ENCODE data around the gene DYNC1H1.
A peak's percentile ranks its signal among the peaks of the same experiment; 100 is the strongest.

The DYNC1H1 gene

DNA sequence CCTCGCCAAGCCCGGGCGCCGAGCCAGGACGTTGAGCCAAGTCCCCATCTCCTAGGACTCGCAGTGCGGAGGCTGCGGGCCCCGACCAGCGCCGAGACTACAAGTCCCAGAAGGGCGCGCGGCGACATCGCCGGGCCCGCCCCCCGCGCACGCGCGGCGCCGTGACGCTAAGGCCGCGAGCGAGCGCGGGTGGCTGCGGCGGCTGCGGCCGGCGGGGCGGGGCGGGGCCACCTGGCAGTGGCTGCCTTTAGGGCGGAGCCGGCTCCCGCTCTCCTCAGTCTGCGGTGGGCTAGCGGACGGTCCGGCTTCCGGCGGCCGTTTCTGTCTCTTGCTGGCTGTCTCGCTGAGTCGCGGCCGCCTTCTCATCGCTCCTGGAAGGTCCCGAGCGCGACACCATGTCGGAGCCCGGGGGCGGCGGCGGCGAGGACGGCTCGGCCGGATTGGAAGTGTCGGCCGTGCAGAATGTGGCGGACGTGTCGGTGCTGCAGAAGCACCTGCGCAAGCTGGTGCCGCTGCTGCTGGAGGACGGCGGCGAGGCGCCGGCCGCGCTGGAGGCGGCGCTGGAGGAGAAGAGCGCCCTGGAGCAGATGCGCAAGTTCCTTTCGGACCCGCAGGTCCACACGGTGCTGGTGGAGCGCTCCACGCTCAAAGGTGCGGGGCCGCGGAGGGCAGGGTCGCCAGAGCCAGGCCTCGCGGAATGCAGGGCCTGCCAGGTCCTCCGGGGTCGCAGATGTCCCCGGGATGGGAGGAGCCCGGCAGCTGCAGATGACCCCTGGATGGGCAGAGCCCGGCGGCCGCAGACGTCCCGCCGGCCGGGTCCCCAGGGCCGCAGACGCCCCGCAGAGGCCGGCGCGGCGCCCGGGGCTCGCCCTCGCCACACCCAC lies at the start of gene DYNC1H1:
Gene DYNC1H1 (plus strand): TSS at position 277 of the 884 bp plus-strand sequence. CDS start 119 bp downstream, at position 396.
- Mint-ChIP-seq H3K9me3 (no peaks in the 10 kb centered on the region), H3K4me1 (ENCODE audit: low read depth) (peaks cover 46% of the 10 kb centered on the region), H3K27ac (peak within 1 kb of the TSS; percentile 94), H3K4me3 (peak within 1 kb of the TSS; percentile 93), H3K36me3 (ENCODE audit: low read depth) (peaks cover 32% of the 10 kb centered on the region), H3K27me3 (peaks cover 4% of the 10 kb centered on the region)
- intact Hi-C loops (cut with micrococcal nuclease) = loop anchor here (2.0 to 10.0 kb wide), 4 partner anchors 16 to 350 kb away; partner anchors contain the start of gene ZNF839

DNA sequence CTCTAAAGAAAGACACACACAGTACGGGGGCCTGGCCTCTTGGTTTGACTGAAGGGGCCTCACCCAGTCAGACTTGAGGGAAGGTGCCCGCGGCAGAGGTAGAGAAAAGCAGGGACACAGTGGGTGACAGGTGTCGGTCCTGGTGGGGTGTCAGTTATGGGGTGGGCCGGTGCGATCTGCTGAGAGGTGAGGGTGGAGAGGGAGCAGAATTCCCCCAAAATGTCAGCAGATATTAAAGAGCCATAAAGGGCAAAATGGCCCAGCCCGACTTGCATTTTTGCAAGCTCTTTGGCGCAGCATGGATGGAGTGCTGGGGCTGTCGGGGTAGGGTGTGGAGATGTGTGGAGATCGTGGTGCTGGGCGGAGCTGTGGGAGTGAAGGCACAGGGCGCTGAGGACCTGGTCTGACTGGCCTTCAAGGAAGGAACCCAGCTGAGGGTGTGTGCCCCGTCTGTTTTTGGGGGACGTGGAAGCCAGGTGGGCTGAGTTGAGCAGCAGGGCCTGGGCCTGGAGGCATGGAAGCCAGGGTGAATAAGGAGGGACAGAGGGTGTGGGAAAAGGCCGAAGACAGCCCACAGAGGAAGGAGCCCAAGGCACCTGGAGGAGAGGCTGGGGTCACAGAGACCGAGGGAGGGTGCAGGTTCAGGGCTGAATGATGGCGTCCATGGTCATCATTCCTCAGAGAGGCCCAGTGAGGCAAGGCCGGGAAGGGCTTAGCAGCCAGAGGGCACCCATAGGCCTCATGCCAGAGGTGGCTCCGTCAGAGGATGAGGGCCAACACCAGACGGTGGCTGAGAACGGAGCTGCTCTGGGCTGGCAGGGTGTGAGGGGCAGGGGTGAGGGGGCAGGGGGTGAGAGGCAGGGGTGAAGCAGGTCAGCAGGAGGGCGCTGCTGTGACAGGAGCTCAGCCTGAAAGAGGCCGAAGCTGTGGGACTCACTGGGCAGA lies 48.2 kb upstream of the DYNC1H1 start:
- Mint-ChIP-seq H3K9me3 (no peaks in the 10 kb centered on the region), H3K27ac (no peak overlapping the region), H3K4me1 (ENCODE audit: low read depth) (no peaks in the 10 kb centered on the region), H3K36me3 (ENCODE audit: low read depth) (peaks cover 87% of the 10 kb centered on the region), H3K4me3 (no peak overlapping the region), H3K27me3 (no peaks in the 10 kb centered on the region)
- intact Hi-C loops (cut with micrococcal nuclease) = no loop called here

DNA sequence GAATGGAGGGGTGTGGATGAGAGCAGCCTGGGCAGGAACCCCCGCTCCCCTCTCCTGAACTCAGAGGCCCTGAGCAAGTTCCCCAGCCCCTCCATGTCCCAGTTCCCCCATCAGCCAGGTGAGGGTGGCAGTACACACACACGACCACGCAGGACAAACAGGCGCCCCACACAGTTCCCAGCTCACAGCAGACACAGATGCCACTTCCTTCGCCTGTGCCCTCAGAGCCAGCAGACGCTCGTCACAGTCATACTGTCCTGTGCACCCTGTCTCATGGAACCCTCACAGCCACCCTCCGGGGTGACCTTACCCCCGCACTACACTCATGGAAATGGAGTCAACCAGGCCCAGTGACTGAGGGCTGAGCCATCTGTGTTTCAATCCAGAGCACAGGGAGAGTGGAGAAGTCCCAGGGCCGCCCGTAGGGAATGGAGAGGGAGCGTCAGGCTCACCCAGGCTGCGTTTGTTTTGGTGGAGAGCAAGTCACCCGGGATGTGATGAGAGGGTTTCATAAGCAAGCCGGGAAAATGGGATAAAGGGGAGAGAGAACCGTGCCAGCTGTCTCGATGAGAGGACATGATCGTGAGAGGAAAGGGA lies 47.5 kb upstream of the DYNC1H1 start:
- Mint-ChIP-seq H3K4me1 (ENCODE audit: low read depth) (no peaks in the 10 kb centered on the region), H3K27ac (no peak overlapping the region), H3K27me3 (no peaks in the 10 kb centered on the region), H3K9me3 (no peaks in the 10 kb centered on the region), H3K4me3 (no peak overlapping the region), H3K36me3 (ENCODE audit: low read depth) (peaks cover 87% of the 10 kb centered on the region)
- intact Hi-C loops (cut with micrococcal nuclease) = no loop called here

DNA sequence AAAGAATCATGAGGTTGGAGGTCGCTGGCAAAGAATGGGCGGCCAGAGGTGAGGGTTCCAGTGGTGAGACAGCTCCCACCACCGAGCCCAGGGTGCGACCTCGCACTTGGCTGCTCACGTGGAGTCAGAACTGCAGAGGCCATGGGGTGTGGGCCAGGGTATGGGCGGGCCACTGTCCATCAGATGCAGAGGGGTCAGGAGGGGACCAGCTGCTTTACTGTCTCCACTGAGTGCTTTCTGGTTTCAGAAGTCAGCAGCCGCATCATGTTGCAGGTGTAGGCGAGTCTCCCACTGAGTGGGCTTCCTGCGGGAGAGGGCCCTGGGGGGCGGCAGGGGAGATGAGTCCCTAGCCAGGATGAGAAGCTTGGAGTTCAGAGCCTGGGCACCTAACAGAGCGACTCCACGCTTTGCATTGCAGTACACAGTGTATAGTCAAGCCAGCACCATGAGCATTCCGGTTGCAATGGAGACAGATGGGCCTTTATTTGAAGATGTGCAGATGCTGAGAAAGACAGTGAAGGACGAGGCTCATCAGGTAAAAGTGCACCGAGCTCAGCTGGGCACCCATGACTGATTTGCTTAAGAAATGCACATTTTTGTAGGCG lies 46.9 kb upstream of the DYNC1H1 start:
- intact Hi-C loops (cut with micrococcal nuclease) = no loop called here
- peaks cover 84% of the 10 kb centered on the region for H3K36me3 Mint-ChIP-seq (ENCODE audit: low read depth)
- H3K4me1 Mint-ChIP-seq (ENCODE audit: low read depth) = no peaks in the 10 kb centered on the region
- no peak overlapping the region for H3K4me3 Mint-ChIP-seq
- no peaks in the 10 kb centered on the region for H3K27me3 Mint-ChIP-seq
- H3K9me3 Mint-ChIP-seq = no peaks in the 10 kb centered on the region
- no peak overlapping the region for H3K27ac Mint-ChIP-seq

DNA sequence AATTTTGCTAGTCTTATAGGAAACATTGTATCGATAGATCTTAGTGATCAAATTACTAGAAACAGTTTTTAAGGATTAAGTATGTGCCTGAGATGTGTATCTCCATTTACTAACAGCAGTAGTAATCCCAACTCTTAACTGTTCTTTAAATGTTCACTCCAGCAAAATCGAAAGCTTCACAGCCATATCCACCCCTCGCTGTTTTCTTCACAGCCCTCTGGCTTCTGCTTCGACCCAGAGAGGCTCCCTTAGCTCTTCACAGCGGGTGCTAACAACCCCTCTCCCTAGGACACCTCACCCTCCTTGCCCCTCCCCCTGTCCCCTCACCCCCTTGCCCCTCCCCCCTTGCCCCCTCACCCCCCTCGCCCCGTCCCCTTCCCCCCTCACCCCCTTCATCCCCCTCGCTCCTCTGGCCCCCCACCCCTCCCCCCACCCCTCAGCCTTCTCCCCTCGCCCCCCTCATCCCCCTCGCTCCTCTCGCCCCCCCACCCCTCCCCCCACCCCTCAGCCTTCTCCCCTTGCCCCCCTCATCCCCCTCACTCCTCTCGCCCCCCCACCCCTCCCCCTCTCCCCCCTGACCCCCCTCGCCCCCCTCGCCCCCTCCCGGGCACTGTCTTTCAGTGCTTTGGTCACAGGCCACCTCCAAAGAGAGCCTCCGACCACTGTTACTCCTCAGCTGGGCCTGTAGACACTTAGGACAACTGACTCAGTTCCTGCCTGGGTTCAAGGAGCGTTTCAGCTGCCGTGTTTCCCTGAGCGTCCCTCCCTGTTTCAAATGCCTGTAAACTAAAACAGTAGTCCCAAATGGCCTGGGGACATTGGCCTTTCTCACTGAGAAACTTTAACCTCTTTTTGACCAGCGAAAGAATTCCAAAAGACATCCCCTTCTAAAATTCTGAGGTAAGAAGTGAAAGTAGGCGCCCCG lies 46.0 kb upstream of the DYNC1H1 start:
- Mint-ChIP-seq H3K4me1 (ENCODE audit: low read depth) (no peaks in the 10 kb centered on the region), H3K27me3 (no peaks in the 10 kb centered on the region), H3K36me3 (ENCODE audit: low read depth) (peaks cover 84% of the 10 kb centered on the region), H3K27ac (no peak overlapping the region), H3K4me3 (no peak overlapping the region), H3K9me3 (no peaks in the 10 kb centered on the region)
- intact Hi-C loops (cut with micrococcal nuclease) = no loop called here

DNA sequence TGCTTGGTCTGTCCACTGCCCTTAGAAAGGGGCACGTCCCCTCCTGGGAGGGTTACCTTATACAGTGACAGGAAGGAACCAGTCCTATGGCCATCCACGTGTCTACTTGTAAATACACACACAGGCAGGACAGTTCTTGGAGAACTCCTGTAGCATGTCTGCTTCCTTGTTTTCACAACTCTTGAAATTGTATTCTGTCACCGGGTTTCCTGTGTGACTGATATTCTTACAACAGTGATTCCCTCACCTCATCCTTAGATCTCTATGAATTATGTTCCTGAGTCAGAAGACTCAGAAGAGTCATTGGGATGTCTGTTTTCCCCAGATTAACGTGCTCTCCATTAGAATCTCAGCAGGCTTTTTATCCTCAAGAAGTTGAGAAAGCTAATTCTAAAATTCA lies 44.1 kb upstream of the DYNC1H1 start:
- Mint-ChIP-seq H3K4me3 (no peak overlapping the region), H3K36me3 (ENCODE audit: low read depth) (peaks cover 77% of the 10 kb centered on the region), H3K9me3 (no peaks in the 10 kb centered on the region), H3K4me1 (ENCODE audit: low read depth) (no peaks in the 10 kb centered on the region), H3K27ac (no peak overlapping the region), H3K27me3 (no peaks in the 10 kb centered on the region)
- intact Hi-C loops (cut with micrococcal nuclease) = no loop called here

DNA sequence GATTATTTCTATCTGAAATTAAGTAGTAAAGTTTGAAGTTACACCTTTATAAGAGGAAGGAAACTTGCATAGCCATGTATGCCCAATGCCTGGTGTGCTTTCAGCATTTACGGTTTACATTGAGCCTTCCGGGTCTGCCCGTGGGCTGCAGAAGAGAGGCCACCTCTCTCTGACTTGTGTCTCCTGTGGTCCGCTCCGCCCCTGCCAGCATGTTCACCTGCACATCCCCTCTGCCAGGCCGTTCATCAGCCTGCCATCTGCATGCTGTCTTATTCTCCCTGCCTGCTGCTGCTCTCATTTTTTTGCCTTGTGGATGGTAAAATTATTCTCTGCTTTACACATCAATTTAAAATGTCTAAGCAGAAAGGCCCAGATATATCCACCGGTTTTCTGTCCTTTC lies 41.5 kb upstream of the DYNC1H1 start:
- intact Hi-C loops (cut with micrococcal nuclease) = no loop called here
- Mint-ChIP-seq H3K27me3 (no peaks in the 10 kb centered on the region), H3K4me3 (no peak overlapping the region), H3K9me3 (no peaks in the 10 kb centered on the region), H3K36me3 (ENCODE audit: low read depth) (peaks cover 65% of the 10 kb centered on the region), H3K4me1 (ENCODE audit: low read depth) (peaks cover 12% of the 10 kb centered on the region), H3K27ac (no peak overlapping the region)

DNA sequence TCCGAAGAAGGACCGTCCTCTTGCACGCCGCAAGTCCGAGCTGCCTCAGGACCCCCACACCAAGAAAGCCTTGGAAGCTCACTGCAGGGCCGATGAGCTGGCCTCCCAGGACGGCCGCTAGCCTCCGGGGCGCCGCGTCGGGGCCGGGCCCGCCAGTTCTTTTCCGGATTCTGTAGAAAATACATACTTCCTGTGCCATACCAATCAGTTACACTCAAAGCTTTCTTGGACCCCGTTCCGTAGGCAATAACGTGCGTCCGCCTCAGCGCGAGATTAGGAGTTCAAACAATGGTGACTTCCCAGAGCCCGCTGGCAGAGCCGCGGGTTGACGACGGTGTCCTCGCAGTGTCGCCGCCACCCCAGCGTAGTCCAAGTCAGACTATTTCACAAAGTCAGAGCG lies 39.2 kb upstream of the DYNC1H1 start:
- H3K4me1 Mint-ChIP-seq (ENCODE audit: low read depth) = peaks cover 20% of the 10 kb centered on the region
- H3K36me3 Mint-ChIP-seq (ENCODE audit: low read depth) = peaks cover 60% of the 10 kb centered on the region
- no peak overlapping the region for H3K27ac Mint-ChIP-seq
- no peaks in the 10 kb centered on the region for H3K9me3 Mint-ChIP-seq
- H3K27me3 Mint-ChIP-seq = no peaks in the 10 kb centered on the region
- intact Hi-C loops (cut with micrococcal nuclease) = no loop called here
- no peak overlapping the region for H3K4me3 Mint-ChIP-seq

DNA sequence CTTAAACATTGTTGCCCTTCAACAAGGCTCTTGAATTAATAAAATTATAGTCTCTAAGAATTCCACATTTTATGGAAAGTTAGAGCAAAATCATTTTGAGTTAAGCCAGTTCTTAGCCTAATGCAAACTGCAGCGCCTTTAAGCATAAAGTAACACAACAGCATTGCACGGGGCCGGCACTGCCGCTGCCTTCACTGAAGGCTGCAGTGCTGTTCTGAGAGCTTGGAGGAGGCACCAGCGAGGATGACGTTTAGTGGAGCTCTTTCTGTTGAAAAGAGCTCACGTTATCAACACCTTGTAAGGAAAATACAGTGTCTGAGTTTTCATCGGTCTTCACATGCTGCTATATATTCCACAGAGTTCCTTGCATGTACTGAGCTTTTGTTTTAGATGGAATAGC lies 38.3 kb upstream of the DYNC1H1 start:
- Mint-ChIP-seq H3K27ac (no peak overlapping the region), H3K9me3 (no peaks in the 10 kb centered on the region), H3K4me3 (no peak overlapping the region), H3K36me3 (ENCODE audit: low read depth) (peaks cover 51% of the 10 kb centered on the region), H3K27me3 (no peaks in the 10 kb centered on the region), H3K4me1 (ENCODE audit: low read depth) (peaks cover 20% of the 10 kb centered on the region)
- intact Hi-C loops (cut with micrococcal nuclease) = no loop called here

DNA sequence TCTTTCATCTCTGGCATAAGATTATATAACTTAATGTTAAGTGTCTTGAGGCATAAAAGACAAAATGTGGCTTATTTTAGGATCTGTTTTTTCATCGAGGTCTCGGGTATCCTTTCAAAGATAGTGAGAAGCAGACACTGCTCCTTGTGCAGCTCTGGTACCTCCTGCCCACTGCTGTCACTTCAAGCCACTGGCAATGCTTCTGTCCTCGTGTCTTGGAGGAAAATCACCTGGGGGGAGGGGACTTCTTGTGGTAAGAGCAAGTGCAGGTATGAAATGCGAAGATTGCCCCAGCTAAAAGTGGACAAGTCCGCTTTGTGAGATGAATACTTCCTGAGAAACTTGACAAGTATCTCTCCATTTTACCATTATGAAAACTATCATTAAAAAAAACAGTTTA lies 37.8 kb upstream of the DYNC1H1 start:
- H3K36me3 Mint-ChIP-seq (ENCODE audit: low read depth) = peaks cover 46% of the 10 kb centered on the region
- no peak overlapping the region for H3K27ac Mint-ChIP-seq
- H3K4me1 Mint-ChIP-seq (ENCODE audit: low read depth) = peaks cover 20% of the 10 kb centered on the region
- no peaks in the 10 kb centered on the region for H3K27me3 Mint-ChIP-seq
- intact Hi-C loops (cut with micrococcal nuclease) = no loop called here
- no peak overlapping the region for H3K4me3 Mint-ChIP-seq
- H3K9me3 Mint-ChIP-seq = no peaks in the 10 kb centered on the region

DNA sequence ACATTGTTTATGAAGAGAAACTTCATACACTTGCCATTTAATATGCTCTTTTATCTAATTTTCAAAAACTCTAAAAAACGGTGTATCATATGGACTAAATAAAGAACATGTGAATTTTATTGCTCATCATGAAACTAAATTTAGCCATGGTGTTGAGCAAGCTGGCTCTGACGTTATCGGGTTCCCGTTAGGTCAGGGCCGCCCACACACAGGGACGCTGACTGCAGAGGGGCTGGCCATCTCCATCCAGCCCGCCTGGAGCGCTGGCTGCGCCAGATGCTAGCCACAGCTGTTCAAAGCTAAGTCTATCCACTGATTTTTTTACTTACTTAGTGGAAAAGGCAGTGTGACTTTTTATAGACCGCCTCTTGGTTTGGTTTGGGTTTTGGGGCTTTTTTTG lies 36.5 kb upstream of the DYNC1H1 start:
- Mint-ChIP-seq H3K36me3 (ENCODE audit: low read depth) (peaks cover 38% of the 10 kb centered on the region), H3K4me1 (ENCODE audit: low read depth) (peaks cover 23% of the 10 kb centered on the region), H3K27ac (no peak overlapping the region), H3K4me3 (no peak overlapping the region), H3K9me3 (no peaks in the 10 kb centered on the region), H3K27me3 (no peaks in the 10 kb centered on the region)
- intact Hi-C loops (cut with micrococcal nuclease) = no loop called here

DNA sequence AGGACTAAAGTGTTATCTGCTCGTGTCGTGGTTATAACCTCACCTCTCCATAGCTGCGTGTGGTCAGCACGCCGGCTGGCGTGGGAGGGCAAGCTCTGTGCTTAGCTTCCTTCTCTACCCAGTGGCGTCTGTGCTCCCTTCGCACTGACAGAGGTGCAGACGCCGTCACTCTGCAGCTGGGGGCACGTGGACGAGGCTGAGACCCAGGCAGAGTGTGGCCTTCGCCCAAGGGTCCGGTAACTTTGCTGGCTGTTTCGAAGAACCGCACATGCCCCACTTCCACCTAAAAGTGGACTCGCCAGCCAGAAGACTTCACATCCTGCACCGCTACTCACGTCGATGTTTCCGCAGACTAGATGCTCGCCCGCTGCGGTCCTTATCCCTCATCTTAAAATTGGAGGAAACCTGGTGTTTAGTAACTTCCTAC lies 35.9 kb upstream of the DYNC1H1 start:
- H3K4me1 Mint-ChIP-seq (ENCODE audit: low read depth) = peaks cover 29% of the 10 kb centered on the region
- no peaks in the 10 kb centered on the region for H3K27me3 Mint-ChIP-seq
- no peaks in the 10 kb centered on the region for H3K9me3 Mint-ChIP-seq
- peaks cover 34% of the 10 kb centered on the region for H3K36me3 Mint-ChIP-seq (ENCODE audit: low read depth)
- no peak overlapping the region for H3K4me3 Mint-ChIP-seq
- intact Hi-C loops (cut with micrococcal nuclease) = no loop called here
- no peak overlapping the region for H3K27ac Mint-ChIP-seq

DNA sequence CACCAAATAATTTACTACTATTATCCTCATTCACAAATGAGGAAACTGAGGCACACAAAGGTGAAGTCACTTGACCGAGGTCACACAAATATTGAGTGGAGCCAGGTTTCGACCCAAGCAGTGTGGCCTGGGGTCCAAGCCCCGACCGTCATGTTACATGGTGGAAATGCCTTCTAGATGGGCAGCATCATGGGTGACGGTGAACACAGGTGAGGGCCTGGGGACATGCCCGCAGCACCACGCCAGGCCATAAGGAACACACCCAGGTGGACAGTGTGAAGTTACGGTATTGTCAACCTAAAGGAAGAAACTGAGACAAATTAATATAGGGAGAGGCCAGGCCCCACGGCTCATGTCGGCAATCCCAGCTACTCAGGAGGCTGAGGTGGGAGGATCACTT lies 35.3 kb upstream of the DYNC1H1 start:
- no peaks in the 10 kb centered on the region for H3K9me3 Mint-ChIP-seq
- intact Hi-C loops (cut with micrococcal nuclease) = no loop called here
- H3K4me3 Mint-ChIP-seq = no peak overlapping the region
- peaks cover 35% of the 10 kb centered on the region for H3K4me1 Mint-ChIP-seq (ENCODE audit: low read depth)
- H3K36me3 Mint-ChIP-seq (ENCODE audit: low read depth) = peaks cover 34% of the 10 kb centered on the region
- no peak overlapping the region for H3K27ac Mint-ChIP-seq
- no peaks in the 10 kb centered on the region for H3K27me3 Mint-ChIP-seq

All from dendritic cell treated with granulocyte-macrophage colony-stimulating factor and Interleukin-4, amounts not matched to agents 40 ng/mL and 50 ng/mL, for 4 days (primary cell).